Anterior cingulate cortex (tissue), 58 donors: ENCODE data around the gene TPCN2.

ENCODE experiments used
- DNase-seq, 58 donors: peaks; one replicate each; lab custom pipeline; 2025; lab: John Stamatoyannopoulos, UW

Gene TPCN2

GRCh38 chr11:69054397-69055211 is 5.9 kb downstream of the TPCN2 start:
- no peak for DNase-seq

- DNase-seq, result no peak
Observed at GRCh38 chr11:69055212-69055586, 6.5 kb downstream of the TPCN2 start.

- DNase-seq, result peak in 47 of 58 donors; percentile 9 to 75 (median 46)
Observed at GRCh38 chr11:69055598-69056516, 7.1 kb downstream of the TPCN2 start.

- no peak for DNase-seq
Observed at GRCh38 chr11:69057236-69057635, 8.5 kb downstream of the TPCN2 start.

- DNase-seq, result no peak
Observed at GRCh38 chr11:69057801-69058200, 9.1 kb downstream of the TPCN2 start.

- no peak for DNase-seq
Observed at GRCh38 chr11:69058511-69059270, 10.0 kb downstream of the TPCN2 start.

GRCh38 chr11:69059429-69059828 is 10.7 kb downstream of the TPCN2 start:
- DNase-seq, result no peak

- DNase-seq, result no peak
Observed at GRCh38 chr11:69059985-69060384, 11.3 kb downstream of the TPCN2 start.

GRCh38 chr11:69060806-69061712 is 12.3 kb downstream of the TPCN2 start:
- DNase-seq, result peak in 1 of 58 donors; percentile 52

GRCh38 chr11:69061713-69062053 is 13.0 kb downstream of the TPCN2 start:
- peak in 3 of 58 donors; percentile 8 to 15 (median 9) for DNase-seq

GRCh38 chr11:69062169-69062855 is 13.6 kb downstream of the TPCN2 start:
- no peak for DNase-seq

GRCh38 chr11:69062873-69063651 is 14.3 kb downstream of the TPCN2 start:
- DNase-seq, result no peak

- no peak for DNase-seq
Observed at GRCh38 chr11:69063652-69064260, 15.0 kb downstream of the TPCN2 start.

GRCh38 chr11:69064394-69064957 is 15.7 kb downstream of the TPCN2 start:
- DNase-seq, result no peak

- DNase-seq, result no peak
Observed at GRCh38 chr11:69065147-69065710, 16.5 kb downstream of the TPCN2 start.

- DNase-seq, result no peak
Observed at GRCh38 chr11:69066122-69067112, 17.7 kb downstream of the TPCN2 start.
